Neuronal stem cell (in vitro differentiated cells): ENCODE results near the gene PWWP2B.

Experiments used
- DNase-seq: peaks from one replicate; pipeline ENCODE4 v3.0.0-alpha.2; 2013; ENCODE audit warnings: low spot score
- H2AFZ ChIP-seq: one replicate; pipeline ENCODE4 v1.6.1; 2013; ENCODE audit warnings: mild to moderate bottlenecking, low read length, inconsistent platforms
- H2AK5ac ChIP-seq: 2 replicates; pipeline ENCODE4 v1.6.1; 2013; ENCODE audit warnings: low read depth, mild to moderate bottlenecking, inconsistent platforms, low read length, moderate library complexity, mixed read lengths
- H2BK120ac ChIP-seq: 2 replicates; pipeline ENCODE4 v1.6.1; 2013; ENCODE audit warnings: low read depth, mild to moderate bottlenecking, inconsistent platforms, low read length, moderate library complexity, mixed read lengths
- H2BK12ac ChIP-seq: one replicate; pipeline ENCODE4 v1.6.1; 2013; ENCODE audit warnings: low read length, inconsistent platforms
- H2BK15ac ChIP-seq: 2 replicates; pipeline ENCODE4 v1.6.1; 2013; ENCODE audit warnings: mild to moderate bottlenecking, low read length, inconsistent platforms, mixed read lengths
- H2BK5ac ChIP-seq: one replicate; pipeline ENCODE4 v1.6.1; 2013; ENCODE audit warnings: inconsistent platforms, mild to moderate bottlenecking, low read length, moderate library complexity
- H3K14ac ChIP-seq: one replicate; pipeline ENCODE4 v1.6.1; 2013; ENCODE audit warnings: low read length, inconsistent platforms
- H3K18ac ChIP-seq: 2 replicates; pipeline ENCODE4 v1.6.1; 2013; ENCODE audit warnings: low read length, inconsistent platforms
- H3K23ac ChIP-seq: 2 replicates; pipeline ENCODE4 v1.6.1; 2013; ENCODE audit warnings: low read depth, mild to moderate bottlenecking, mixed read lengths, low read length, inconsistent platforms; ENCODE audit not compliant: poor library complexity
- H3K27ac ChIP-seq: replicated peaks from 3 replicates; pipeline ENCODE4 v1.5.1; 2013; ENCODE audit warnings: low read length, inconsistent platforms
- H3K27me3 ChIP-seq, 3 experiments: 2 replicates each; pipeline ENCODE4 v1.6.1; 2013; ENCODE audit warnings: low read length in 3 of 3, mild to moderate bottlenecking in 2 of 3, inconsistent platforms in 1 of 3, low read depth in 1 of 3, mixed read lengths in 1 of 3, moderate library complexity in 1 of 3; ENCODE audit not compliant: control insufficient read depth in 3 of 3, insufficient read depth in 3 of 3
- H3K36me3 ChIP-seq, 2 donors: replicated peaks in 1 of 2; 2 replicates each; pipeline ENCODE4 v1.6.1; 2013; ENCODE audit warnings: low read length in 2 of 2; ENCODE audit not compliant: control insufficient read depth in 2 of 2, insufficient read depth in 2 of 2
- H3K4ac ChIP-seq: 2 replicates; pipeline ENCODE4 v1.6.1; 2013; ENCODE audit warnings: inconsistent platforms, mild to moderate bottlenecking, low read length, moderate library complexity
- H3K4me1 ChIP-seq, 2 donors: 1 replicate in 1 of 2; 2 replicates in 1 of 2; pipeline ENCODE4 v1.6.1; 2013; ENCODE audit warnings: low read length in 2 of 2, low read depth in 1 of 2; ENCODE audit not compliant: control insufficient read depth in 2 of 2, insufficient read depth in 1 of 2
- H3K4me2 ChIP-seq: one replicate; pipeline ENCODE4 v1.6.1; 2013; ENCODE audit warnings: mild to moderate bottlenecking, low read length, inconsistent platforms; ENCODE audit not compliant: insufficient read depth, poor library complexity, severe bottlenecking
- H3K4me3 ChIP-seq, 2 donors: 2 replicates each; pipeline ENCODE4 v1.5.1; 2013; ENCODE audit warnings: low read length in 2 of 2, mild to moderate bottlenecking in 2 of 2, inconsistent platforms in 1 of 2, moderate library complexity in 1 of 2
- H3K79me1 ChIP-seq: one replicate; pipeline ENCODE4 v1.6.1; 2013; ENCODE audit warnings: low read depth, mild to moderate bottlenecking, inconsistent platforms, low read length, moderate library complexity
- H3K9ac ChIP-seq: one replicate; pipeline ENCODE4 v1.6.1; 2013; ENCODE audit warnings: mild to moderate bottlenecking, low read depth, low read length, inconsistent platforms; ENCODE audit not compliant: poor library complexity
- H3K9me3 ChIP-seq, 2 donors: replicated peaks in 1 of 2; 2 replicates each; pipeline versions ENCODE3 to v1.6.1; 2013; ENCODE audit warnings: low read length in 2 of 2, mild to moderate bottlenecking in 2 of 2, inconsistent platforms in 1 of 2, low read depth in 1 of 2, mixed read lengths in 1 of 2, moderate library complexity in 1 of 2; ENCODE audit not compliant: control insufficient read depth in 2 of 2, insufficient read depth in 1 of 2
- H4K8ac ChIP-seq: one replicate; pipeline ENCODE4 v1.6.1; 2013; ENCODE audit warnings: low read depth, mild to moderate bottlenecking, inconsistent platforms, low read length, moderate library complexity
- H4K91ac ChIP-seq: one replicate; pipeline ENCODE4 v1.6.1; 2013; ENCODE audit warnings: low read length, low read depth, mild to moderate bottlenecking, inconsistent platforms; ENCODE audit not compliant: poor library complexity
- WGBS, 2 donors: extraction: QIAGEN DNeasy Blood & Tissue Kit; methylation state at CpG; one replicate each; pipeline ENCODE4 v1.1.7; 2013; ENCODE audit warnings: missing lambda C conversion rate in 2 of 2, mixed read lengths in 1 of 2; ENCODE audit not compliant: insufficient read length in 2 of 2, insufficient replicate concordance in 1 of 2; ENCODE audit errors: extremely low coverage in 2 of 2; 5-methylcytosine and 5-hydroxymethylcytosine counted together

The PWWP2B gene

DNA sequence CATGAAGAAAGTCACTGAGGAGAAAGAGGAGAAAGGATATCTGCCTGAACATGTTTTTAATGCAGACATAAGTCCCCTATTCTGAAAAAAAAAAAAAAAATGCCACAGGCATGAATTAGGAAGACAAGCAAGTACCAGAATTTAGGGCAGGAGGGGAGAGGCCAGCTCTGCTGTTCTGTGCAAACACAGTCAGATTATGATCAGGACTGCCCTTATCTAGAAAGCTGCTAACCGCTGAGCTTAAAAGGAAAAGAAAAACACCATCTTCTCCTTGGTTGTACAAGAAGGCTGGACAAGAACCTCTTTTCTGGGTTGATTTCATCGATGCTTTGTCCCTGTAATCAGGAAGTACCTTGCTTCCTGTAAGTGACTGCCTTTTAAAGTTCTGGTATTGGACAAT, 15.3 kb upstream of the PWWP2B start:
- H3K4ac ChIP-seq, result no peak overlapping the region
- WGBS, 2 donors, result no CpG with 5 or more reads among the region's 2 CpGs
- no peak overlapping the region for H2BK5ac ChIP-seq
- no peak overlapping the region for H4K91ac ChIP-seq
- no peak overlapping the region for H2BK120ac ChIP-seq
- H3K14ac ChIP-seq, result no peak overlapping the region
- H2BK12ac ChIP-seq, result no peak overlapping the region
- H3K27ac ChIP-seq, result no peak overlapping the region
- H3K18ac ChIP-seq, result no peak overlapping the region
- no peaks in the 10 kb centered on the region for H3K9me3 ChIP-seq
- no peak for DNase-seq
- no peaks in the 10 kb centered on the region for H3K4me1 ChIP-seq
- no peak overlapping the region for H3K4me3 ChIP-seq
- no peak overlapping the region for H4K8ac ChIP-seq
- no peak overlapping the region for H3K23ac ChIP-seq
- H2BK15ac ChIP-seq, result no peak overlapping the region
- peaks cover 0 to 2% (median 0%) of the 10 kb centered on the region in 3 experiments for H3K27me3 ChIP-seq
- no peak overlapping the region for H3K4me2 ChIP-seq
- H3K79me1 ChIP-seq, result peaks cover 1% of the 10 kb centered on the region
- H3K36me3 ChIP-seq, result peaks cover 0 to 3% of the 10 kb centered on the region in 2 donors
- H3K9ac ChIP-seq, result no peak overlapping the region
- no peak overlapping the region for H2AFZ ChIP-seq
- no peak overlapping the region for H2AK5ac ChIP-seq

DNA sequence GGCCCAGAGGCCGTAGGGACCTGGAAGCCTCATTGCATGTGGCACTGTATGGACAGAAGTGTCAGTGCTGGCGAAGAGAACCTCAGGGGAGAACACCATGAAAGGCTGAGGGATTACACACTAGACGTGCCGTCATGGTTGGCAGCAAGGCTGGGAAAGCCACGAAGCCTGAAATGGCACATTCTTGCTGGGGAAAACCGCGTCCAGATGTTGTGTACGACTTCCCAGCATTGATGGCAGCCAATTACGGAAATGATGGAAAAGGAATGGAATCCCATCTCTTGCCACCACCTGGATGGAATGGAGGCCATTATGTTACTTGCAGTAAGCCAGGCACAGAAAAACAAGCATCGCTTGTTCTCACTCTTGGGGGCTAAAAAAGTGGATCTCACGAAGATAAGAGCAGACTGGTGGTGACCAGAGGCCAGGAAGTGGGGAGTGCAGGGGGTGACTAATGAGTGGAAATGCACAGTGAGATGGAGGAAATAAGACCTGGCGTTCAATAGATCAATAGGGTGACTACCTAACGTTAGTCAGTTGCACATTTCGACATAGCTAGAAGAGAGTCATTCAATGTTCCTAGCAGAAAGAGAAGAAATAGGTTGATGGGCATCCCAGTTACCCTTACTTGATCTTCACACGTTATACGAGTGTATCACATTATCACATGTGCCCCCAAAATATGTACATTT, 14.6 kb upstream of the PWWP2B start:
- DNase-seq, result no peak
- Histone ChIP-seq H3K4me3 (no peak overlapping the region), H3K9ac (no peak overlapping the region), H3K9me3 (no peaks in the 10 kb centered on the region), H3K27ac (no peak overlapping the region), H3K18ac (no peak overlapping the region), H4K91ac (no peak overlapping the region), H3K4ac (no peak overlapping the region), H2BK120ac (no peak overlapping the region), H2BK15ac (no peak overlapping the region), H3K4me2 (no peak overlapping the region), H2AK5ac (no peak overlapping the region), H3K4me1 (no peaks in the 10 kb centered on the region), H2BK12ac (no peak overlapping the region), H4K8ac (no peak overlapping the region), H3K23ac (no peak overlapping the region), H3K36me3 (peaks cover 0 to under 1% of the 10 kb centered on the region in 2 donors), H3K79me1 (peaks cover 1% of the 10 kb centered on the region), H3K27me3 (peaks cover 0 to 2% (median 0%) of the 10 kb centered on the region in 3 experiments), H3K14ac (no peak overlapping the region), H2AFZ (no peak overlapping the region), H2BK5ac (no peak overlapping the region)
- WGBS, 2 donors, result no CpG with 5 or more reads among the region's 16 CpGs

DNA sequence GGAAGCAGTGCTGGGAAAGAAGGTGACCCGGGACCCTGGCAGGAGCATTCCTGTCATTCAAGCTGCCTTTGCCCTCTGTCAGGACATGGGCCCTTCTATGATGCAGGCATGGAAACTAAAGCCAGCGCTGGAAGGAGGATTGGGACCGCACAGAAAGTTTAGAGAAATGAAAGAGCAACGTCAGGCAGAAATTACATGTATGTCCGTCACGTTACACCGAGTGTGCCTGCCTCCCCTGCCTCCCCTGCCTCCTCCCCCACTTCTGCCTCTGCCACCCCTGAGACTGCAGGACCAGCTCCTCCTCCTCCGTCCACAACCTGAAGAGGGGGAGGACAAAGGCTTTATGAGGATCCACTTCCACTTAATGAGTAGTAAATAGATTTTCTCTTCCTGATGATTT, 13.9 kb upstream of the PWWP2B start:
- no peaks in the 10 kb centered on the region for H3K4me1 ChIP-seq
- H3K4ac ChIP-seq, result no peak overlapping the region
- no peak overlapping the region for H2BK5ac ChIP-seq
- no CpG with 5 or more reads among the region's 8 CpGs for WGBS, 2 donors
- H2AK5ac ChIP-seq, result no peak overlapping the region
- H2BK15ac ChIP-seq, result no peak overlapping the region
- H3K79me1 ChIP-seq, result peaks cover 1% of the 10 kb centered on the region
- H3K23ac ChIP-seq, result no peak overlapping the region
- peak overlapping the region; percentile 30 for H3K18ac ChIP-seq
- no peak overlapping the region for H2AFZ ChIP-seq
- no peaks in the 10 kb centered on the region for H3K9me3 ChIP-seq
- H4K91ac ChIP-seq, result no peak overlapping the region
- no peak overlapping the region for H4K8ac ChIP-seq
- DNase-seq, result no peak
- H3K14ac ChIP-seq, result no peak overlapping the region
- no peak overlapping the region for H3K4me2 ChIP-seq
- H3K4me3 ChIP-seq, result no peak overlapping the region
- H2BK12ac ChIP-seq, result no peak overlapping the region
- peaks cover 0 to 2% (median 0%) of the 10 kb centered on the region in 3 experiments for H3K27me3 ChIP-seq
- no peaks in the 10 kb centered on the region for H3K36me3 ChIP-seq
- H2BK120ac ChIP-seq, result no peak overlapping the region
- no peak overlapping the region for H3K9ac ChIP-seq
- H3K27ac ChIP-seq, result no peak overlapping the region

DNA sequence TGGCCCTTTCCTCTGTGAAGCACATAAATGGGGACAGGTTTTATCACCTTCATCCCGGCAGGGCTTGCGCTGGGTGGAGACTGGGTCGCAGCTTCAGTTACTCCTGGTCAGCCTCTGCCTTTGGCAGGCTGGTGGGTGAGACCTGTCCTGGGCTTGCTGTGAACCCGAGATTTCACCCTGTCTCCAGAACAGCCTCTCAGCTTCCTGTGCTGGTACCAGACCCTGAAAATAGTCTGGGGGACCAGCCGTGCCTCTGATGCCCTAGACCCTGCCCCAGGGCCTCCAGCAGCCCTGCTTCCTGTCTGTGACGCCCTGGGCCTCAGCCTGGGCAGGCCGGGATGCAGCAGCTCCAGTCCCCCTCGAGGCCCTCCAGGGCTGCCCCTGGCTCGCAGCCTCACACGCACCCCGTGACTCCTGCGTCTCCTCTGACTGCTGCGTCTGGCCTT, 13.2 kb upstream of the PWWP2B start:
- Histone ChIP-seq H2BK12ac (no peak overlapping the region), H3K9me3 (no peaks in the 10 kb centered on the region), H3K36me3 (no peaks in the 10 kb centered on the region), H3K79me1 (peaks cover 1% of the 10 kb centered on the region), H2BK15ac (no peak overlapping the region), H2BK120ac (no peak overlapping the region), H3K23ac (no peak overlapping the region), H3K9ac (no peak overlapping the region), H3K4me3 (no peak overlapping the region), H3K4me2 (no peak overlapping the region), H2AFZ (peak overlapping the region; percentile 68), H3K14ac (no peak overlapping the region), H3K27me3 (peaks cover 0 to 2% (median 0%) of the 10 kb centered on the region in 3 experiments), H4K8ac (no peak overlapping the region), H3K4ac (no peak overlapping the region), H3K4me1 (no peaks in the 10 kb centered on the region), H2BK5ac (no peak overlapping the region), H3K18ac (no peak overlapping the region), H3K27ac (no peak overlapping the region), H4K91ac (no peak overlapping the region), H2AK5ac (peak overlapping the region; percentile 51)
- no CpG with 5 or more reads among the region's 13 CpGs for WGBS, 2 donors
- DNase-seq, result no peak
